OCI-LY3 (cell line): Measurements from ENCODE around the gene CERS6.

Experiments
- CTCF ChIP-seq: fragments of 200-600, 300-600 bp; sonication (generic); IDR thresholded peaks from 2 replicates; pipeline ENCODE4 v1.5.1; 2014; ENCODE audit warnings: antibody characterized with exemption, low read length, low read depth
- EZH2phosphoT487 ChIP-seq: fragments of 200-600 bp; shearing (Covaris generic); IDR thresholded peaks from 2 replicates; pipeline ENCODE4 v1.6.1; 2018; ENCODE audit warnings: antibody characterized with exemption, mixed run types, low read depth

GRCh38 chr2:168566974-168567665 is 111.0 kb downstream of the CERS6 start:
- TF ChIP-seq CTCF (no peak), EZH2phosphoT487 (no peak)
